ENCODE measurements around the gene MCAT. TPM values are rescaled to one million over a fixed set of nuclear protein-coding genes. Genes with fewer than 3 reads are reported as not detected.

The MCAT gene
- total and polyA plus RNA-seq, 12 donors, result 16.9 to 92.9 (median 27.7) TPM

DNA sequence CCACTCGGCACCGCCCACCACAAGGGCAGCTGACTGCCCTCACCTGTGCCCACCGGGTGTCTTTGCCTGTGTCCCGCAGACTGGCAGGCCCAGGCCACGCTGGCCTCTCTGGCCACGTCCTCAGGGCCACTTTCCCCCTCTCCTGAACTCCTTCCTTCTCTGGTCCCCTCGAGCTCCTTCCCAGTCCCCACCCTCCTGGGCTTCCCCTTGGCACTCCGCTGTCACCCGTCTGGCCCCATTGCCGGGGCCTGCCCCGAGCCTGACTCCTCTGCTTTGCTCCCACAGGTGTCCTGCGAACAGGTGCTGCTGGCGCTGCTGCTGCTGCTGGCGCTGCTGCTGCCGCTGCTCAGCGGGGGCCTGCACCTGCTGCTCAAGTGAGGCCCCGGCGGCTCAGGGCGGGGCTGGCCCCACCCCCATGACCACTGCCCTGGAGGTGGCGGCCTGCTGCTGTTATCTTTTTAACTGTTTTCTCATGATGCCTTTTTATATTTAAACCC is 14.2 kb downstream of the MCAT start:
- no peak for TF ChIP-seq POLR2A (IDR thresholded peaks at IDR 0.05)
- TF ChIP-seq, protein P1, sequence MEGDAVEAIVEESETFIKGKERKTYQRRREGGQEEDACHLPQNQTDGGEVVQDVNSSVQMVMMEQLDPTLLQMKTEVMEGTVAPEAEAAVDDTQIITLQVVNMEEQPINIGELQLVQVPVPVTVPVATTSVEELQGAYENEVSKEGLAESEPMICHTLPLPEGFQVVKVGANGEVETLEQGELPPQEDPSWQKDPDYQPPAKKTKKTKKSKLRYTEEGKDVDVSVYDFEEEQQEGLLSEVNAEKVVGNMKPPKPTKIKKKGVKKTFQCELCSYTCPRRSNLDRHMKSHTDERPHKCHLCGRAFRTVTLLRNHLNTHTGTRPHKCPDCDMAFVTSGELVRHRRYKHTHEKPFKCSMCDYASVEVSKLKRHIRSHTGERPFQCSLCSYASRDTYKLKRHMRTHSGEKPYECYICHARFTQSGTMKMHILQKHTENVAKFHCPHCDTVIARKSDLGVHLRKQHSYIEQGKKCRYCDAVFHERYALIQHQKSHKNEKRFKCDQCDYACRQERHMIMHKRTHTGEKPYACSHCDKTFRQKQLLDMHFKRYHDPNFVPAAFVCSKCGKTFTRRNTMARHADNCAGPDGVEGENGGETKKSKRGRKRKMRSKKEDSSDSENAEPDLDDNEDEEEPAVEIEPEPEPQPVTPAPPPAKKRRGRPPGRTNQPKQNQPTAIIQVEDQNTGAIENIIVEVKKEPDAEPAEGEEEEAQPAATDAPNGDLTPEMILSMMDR (IDR thresholded peaks at IDR 0.05), result no peak
- Histone ChIP-seq H3K4me1 (replicated peaks in 1 of 2) (no peaks in the 10 kb centered on the region), H3K36me3 (replicated peaks in 1 of 2) (peaks cover 0 to 12% of the 10 kb centered on the region in 2 donors), H3K27ac (no peak overlapping the region), H3K9me3 (replicated peaks in 1 of 3) (no peaks in the 10 kb centered on the region), H3K27me3 (no peaks in the 10 kb centered on the region), H3K4me3 (no peak overlapping the region)
- intact Hi-C loops (cut with DNase I), result no loop called here
- WGBS, 4 donors, result 69 to 77% (median 74%) methylated on average over 12 to 20 of the region's 20 CpGs
- DNase-seq, result no peak

DNA sequence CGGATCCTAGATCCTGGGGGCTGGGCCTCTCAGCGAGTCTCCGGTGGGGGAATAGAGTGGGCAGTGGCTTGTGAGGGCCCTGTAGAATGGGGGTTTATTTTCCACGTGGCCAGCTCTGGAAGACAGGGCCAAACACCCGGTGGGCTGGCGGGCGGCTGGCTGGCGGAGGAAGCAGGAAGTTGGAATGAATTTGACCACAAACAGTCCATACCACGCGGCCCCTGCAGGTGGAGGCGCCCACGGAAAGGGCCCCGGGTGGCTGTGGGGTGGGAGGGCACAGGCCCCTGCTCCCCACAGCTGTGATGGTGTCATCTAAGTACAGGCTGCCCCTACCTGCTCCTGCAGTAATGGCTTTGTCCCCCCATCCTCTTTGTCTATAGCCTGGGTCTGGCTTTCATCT is 15.1 kb downstream of the MCAT start:
- H3K36me3 ChIP-seq (replicated peaks in 1 of 2), result peaks cover 0 to 7% of the 10 kb centered on the region in 2 donors
- no peak for TF ChIP-seq POLR2A (IDR thresholded peaks at IDR 0.05)
- TF ChIP-seq, protein P1 (IDR thresholded peaks at IDR 0.05), result no peak
- no peaks in the 10 kb centered on the region for H3K9me3 ChIP-seq (replicated peaks in 1 of 3)
- H3K27me3 ChIP-seq, result no peaks in the 10 kb centered on the region
- WGBS, 4 donors, result 61 to 86% (median 73%) methylated on average over 8 to 13 of the region's 13 CpGs
- no peak overlapping the region for H3K4me3 ChIP-seq
- H3K27ac ChIP-seq, result no peak overlapping the region
- DNase-seq, result no peak
- intact Hi-C loops (cut with DNase I), result no loop called here
- no peaks in the 10 kb centered on the region for H3K4me1 ChIP-seq (replicated peaks in 1 of 2)

DNA sequence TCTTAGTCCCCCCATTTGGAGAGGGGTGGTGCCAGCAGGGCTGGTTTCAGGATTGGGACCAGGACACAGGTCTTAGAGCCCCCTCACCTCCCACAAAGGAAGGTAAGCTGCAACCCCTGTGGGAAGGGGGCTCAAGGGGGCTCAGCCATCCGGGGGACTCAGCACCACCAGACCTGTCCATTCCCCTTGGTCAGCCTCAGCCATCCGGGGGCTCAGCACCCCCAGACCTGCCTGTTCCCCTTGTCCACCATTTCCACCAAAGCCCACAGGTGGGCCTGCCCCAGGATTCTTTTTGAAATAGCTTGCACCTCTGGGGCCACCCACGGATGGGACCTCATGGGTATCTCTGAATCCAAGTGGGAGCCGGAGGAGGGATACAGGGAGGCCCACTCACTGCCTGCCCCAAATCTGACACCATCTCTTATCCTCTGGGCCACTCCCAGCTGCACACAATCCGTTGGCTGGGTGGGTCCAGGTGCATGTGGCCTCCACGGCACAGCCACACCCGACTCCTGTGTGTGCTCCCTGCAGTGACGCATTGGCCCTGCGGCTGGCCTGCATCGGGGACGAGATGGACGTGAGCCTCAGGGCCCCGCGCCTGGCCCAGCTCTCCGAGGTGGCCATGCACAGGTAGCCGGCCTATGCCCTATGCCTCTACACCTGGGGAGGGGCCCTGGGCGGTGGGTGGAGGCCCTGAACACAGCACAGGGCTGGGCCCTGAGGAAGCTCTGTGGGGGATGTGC is 15.9 kb downstream of the MCAT start:
- Histone ChIP-seq H3K36me3 (replicated peaks in 1 of 2) (no peaks in the 10 kb centered on the region), H3K27me3 (no peaks in the 10 kb centered on the region), H3K9me3 (replicated peaks in 1 of 3) (no peaks in the 10 kb centered on the region), H3K4me1 (replicated peaks in 1 of 2) (no peaks in the 10 kb centered on the region), H3K4me3 (no peak overlapping the region), H3K27ac (no peak overlapping the region)
- intact Hi-C loops (cut with DNase I), result no loop called here
- TF ChIP-seq, protein P1 (IDR thresholded peaks at IDR 0.05), result no peak
- no peak for TF ChIP-seq POLR2A (IDR thresholded peaks at IDR 0.05)
- 76 to 93% (median 91%) methylated on average over 3 to 17 of the region's 17 CpGs; no CpG with 5 or more reads in 1 of the 4 donors for WGBS, 4 donors
- DNase-seq, result no peak

DNA sequence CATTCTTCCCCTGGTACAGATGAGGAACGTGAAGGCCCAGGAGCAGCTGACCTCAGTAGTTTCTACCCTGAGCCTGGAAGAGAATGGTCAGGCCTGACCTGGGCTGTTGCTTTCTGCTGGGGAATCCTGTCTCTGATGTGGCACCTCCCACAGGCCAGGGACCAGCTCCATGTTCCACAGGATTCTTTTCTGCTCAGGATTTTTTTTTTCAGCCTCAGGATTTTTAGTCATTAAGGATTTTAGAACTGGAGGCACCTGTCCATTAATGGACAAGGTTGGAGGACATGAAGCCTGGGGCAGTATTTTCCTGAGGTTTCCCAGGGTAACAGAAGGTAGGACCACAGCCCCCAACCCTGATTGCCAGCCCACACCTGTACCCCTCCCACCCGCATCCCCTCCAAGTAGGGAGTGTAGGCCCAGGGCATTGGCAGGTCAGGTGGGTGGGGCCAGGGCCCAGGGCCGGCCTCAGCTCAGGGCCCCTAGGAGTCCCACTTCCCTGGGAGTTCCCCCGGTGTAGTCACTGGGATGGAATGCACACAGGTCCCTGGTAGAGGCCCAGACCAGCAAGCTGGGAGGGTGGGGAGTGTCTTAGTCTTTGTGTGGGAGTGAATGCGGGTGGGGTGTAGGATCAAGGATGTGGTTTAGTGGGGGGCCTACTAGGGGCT is 16.6 kb downstream of the MCAT start:
- intact Hi-C loops (cut with DNase I), result no loop called here
- WGBS, 4 donors, result 66 to 100% (median 75%) methylated on average over 2 to 5 of the region's 5 CpGs
- Histone ChIP-seq H3K4me1 (replicated peaks in 1 of 2) (no peaks in the 10 kb centered on the region), H3K4me3 (no peak overlapping the region), H3K36me3 (replicated peaks in 1 of 2) (no peaks in the 10 kb centered on the region), H3K9me3 (replicated peaks in 1 of 3) (no peaks in the 10 kb centered on the region), H3K27ac (no peak overlapping the region), H3K27me3 (no peaks in the 10 kb centered on the region)
- no peak for DNase-seq
- no peak for TF ChIP-seq POLR2A (IDR thresholded peaks at IDR 0.05)
- TF ChIP-seq, protein P1 (IDR thresholded peaks at IDR 0.05), result no peak

All from adrenal gland (tissue), 12 donors.